Stimulated activated CD4-positive, alpha-beta T cell treated with anti-CD3 and anti-CD28 coated beads, Interleukin-1b, Interleukin-23, amount 100 ng/mL, for 24 hours (primary cell): Measurements from ENCODE around the gene IDH3G.

ENCODE experiments used
- DNase-seq, 4 experiments: peaks; one replicate each; pipeline ENCODE4 v3.0.0-alpha.2; 2020; ENCODE audit warnings: low read depth in 4 of 4, low spot score in 1 of 4

IDH3G gene

GRCh38 chrX:153816831-153817690 is 22.9 kb upstream of the IDH3G start:
- DNase-seq = no peak

GRCh38 chrX:153814591-153815315 is 20.6 kb upstream of the IDH3G start:
- DNase-seq = no peak

GRCh38 chrX:153813161-153813560 is 19.0 kb upstream of the IDH3G start:
- DNase-seq = no peak

- DNase-seq = no peak
These were observed 18.0 kb upstream of the IDH3G start for GRCh38 chrX:153812220-153812619.

GRCh38 chrX:153807976-153808375 is 13.8 kb upstream of the IDH3G start:
- DNase-seq = no peak

- DNase-seq = no peak
These were observed 12.9 kb upstream of the IDH3G start for GRCh38 chrX:153806999-153807575.

- no peak for DNase-seq
These were observed 11.3 kb upstream of the IDH3G start for GRCh38 chrX:153805436-153805835.

- no peak for DNase-seq
These were observed 10.4 kb upstream of the IDH3G start for GRCh38 chrX:153804621-153805020.

- DNase-seq = no peak
These were observed 10.0 kb upstream of the IDH3G start for GRCh38 chrX:153804100-153804595.

GRCh38 chrX:153803211-153804099 is 9.3 kb upstream of the IDH3G start:
- DNase-seq = no peak

GRCh38 chrX:153802513-153803045 is 8.4 kb upstream of the IDH3G start:
- DNase-seq = no peak

GRCh38 chrX:153801669-153802068 is 7.5 kb upstream of the IDH3G start:
- no peak for DNase-seq

- DNase-seq = no peak
These were observed 6.6 kb upstream of the IDH3G start for GRCh38 chrX:153800746-153801145.

- DNase-seq = no peak
These were observed 6.1 kb upstream of the IDH3G start for GRCh38 chrX:153800177-153800722.

GRCh38 chrX:153799326-153799725 is 5.2 kb upstream of the IDH3G start:
- DNase-seq = no peak

GRCh38 chrX:153797415-153798015 is 3.3 kb upstream of the IDH3G start:
- DNase-seq = no peak

GRCh38 chrX:153794897-153795816 is 982 bp upstream of the IDH3G start:
- no peak for DNase-seq

- DNase-seq = no peak
These were observed 884 bp downstream of the IDH3G start for GRCh38 chrX:153793291-153793690.

- no peak for DNase-seq
These were observed 1.8 kb downstream of the IDH3G start for GRCh38 chrX:153792368-153792767.
